Retinal pigment epithelial cell (primary cell): ENCODE results near the gene ECI2.

Source experiments
- DNase-seq: peaks from one replicate; pipeline ENCODE4 v3.0.0-alpha.2; 2010; ENCODE audit warnings: low read depth
- H3K4me3 ChIP-seq: 2 replicates; pipeline ENCODE4 v1.5.1; 2011; ENCODE audit warnings: mild to moderate bottlenecking, low read length, control low read depth, moderate library complexity
- TF ChIP-seq, protein P1 (sequence below): conservative IDR thresholded peaks from 2 replicates; pipeline ENCODE4 v1.5.1; 2011; ENCODE audit warnings: low read depth, low read length, control low read depth, inconsistent platforms

The ECI2 gene

DNA sequence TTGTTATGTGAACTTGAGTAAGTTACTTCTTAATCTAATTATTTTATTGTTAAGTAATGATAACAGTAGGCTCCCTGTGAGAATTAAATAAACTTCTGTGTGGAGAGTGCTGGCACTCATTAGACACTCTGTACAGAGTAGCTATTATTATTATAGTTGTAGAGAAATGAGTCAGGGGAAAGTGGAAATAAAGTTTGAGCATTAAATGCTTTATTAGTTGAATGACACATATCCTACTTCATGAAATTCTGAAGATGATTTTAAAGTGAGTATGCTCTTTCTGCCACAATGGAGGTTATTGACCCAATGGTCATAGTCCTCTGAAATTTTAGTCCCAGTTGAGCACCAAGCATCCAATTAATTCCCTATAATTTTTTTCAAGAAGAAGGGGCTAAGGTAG lies 5.9 kb downstream of the ECI2 start:
- no peak for DNase-seq
- H3K4me3 ChIP-seq, result no peak overlapping the region
- TF ChIP-seq, protein P1, sequence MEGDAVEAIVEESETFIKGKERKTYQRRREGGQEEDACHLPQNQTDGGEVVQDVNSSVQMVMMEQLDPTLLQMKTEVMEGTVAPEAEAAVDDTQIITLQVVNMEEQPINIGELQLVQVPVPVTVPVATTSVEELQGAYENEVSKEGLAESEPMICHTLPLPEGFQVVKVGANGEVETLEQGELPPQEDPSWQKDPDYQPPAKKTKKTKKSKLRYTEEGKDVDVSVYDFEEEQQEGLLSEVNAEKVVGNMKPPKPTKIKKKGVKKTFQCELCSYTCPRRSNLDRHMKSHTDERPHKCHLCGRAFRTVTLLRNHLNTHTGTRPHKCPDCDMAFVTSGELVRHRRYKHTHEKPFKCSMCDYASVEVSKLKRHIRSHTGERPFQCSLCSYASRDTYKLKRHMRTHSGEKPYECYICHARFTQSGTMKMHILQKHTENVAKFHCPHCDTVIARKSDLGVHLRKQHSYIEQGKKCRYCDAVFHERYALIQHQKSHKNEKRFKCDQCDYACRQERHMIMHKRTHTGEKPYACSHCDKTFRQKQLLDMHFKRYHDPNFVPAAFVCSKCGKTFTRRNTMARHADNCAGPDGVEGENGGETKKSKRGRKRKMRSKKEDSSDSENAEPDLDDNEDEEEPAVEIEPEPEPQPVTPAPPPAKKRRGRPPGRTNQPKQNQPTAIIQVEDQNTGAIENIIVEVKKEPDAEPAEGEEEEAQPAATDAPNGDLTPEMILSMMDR, result no peak

DNA sequence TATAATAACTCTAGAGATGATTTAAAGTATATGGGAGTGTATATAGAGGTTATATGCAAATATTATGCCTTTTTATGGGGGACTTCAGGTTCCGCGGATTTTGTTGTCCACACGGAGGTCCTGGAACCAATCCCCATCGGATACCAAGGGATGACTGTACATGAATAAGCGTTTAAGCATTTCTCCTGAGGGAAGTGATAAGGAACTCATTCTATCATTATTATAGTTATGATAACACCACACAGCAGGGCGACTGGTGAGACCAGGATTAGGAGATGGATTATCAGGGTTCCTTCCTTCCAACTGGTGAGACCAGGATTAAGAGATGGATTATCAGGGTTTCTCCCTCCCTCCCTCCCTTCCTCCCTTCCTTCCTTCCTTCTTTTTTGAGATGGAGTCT lies 6.6 kb downstream of the ECI2 start:
- TF ChIP-seq, protein P1, result no peak
- DNase-seq, result no peak
- H3K4me3 ChIP-seq, result no peak overlapping the region

DNA sequence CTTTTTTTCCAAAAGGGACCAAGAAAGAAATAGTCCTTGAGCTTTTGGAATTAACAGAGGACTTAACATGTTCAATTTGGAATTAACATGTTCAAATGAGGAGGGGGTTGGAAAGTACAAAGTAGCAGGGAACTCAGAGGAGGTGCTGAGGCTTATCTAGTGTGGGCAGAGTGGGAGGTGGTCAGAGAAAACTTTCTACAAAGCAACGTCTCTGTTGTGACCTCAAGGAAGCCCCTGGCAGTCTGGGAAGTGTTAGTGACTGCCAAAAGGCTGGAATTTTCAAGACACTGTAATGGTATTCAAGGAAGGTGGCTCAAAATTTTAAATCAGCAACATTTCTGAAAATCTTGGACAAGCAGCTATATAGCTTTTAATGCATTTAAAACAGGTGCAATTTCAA lies 7.3 kb downstream of the ECI2 start:
- TF ChIP-seq, protein P1, result no peak
- no peak for DNase-seq
- no peak overlapping the region for H3K4me3 ChIP-seq

DNA sequence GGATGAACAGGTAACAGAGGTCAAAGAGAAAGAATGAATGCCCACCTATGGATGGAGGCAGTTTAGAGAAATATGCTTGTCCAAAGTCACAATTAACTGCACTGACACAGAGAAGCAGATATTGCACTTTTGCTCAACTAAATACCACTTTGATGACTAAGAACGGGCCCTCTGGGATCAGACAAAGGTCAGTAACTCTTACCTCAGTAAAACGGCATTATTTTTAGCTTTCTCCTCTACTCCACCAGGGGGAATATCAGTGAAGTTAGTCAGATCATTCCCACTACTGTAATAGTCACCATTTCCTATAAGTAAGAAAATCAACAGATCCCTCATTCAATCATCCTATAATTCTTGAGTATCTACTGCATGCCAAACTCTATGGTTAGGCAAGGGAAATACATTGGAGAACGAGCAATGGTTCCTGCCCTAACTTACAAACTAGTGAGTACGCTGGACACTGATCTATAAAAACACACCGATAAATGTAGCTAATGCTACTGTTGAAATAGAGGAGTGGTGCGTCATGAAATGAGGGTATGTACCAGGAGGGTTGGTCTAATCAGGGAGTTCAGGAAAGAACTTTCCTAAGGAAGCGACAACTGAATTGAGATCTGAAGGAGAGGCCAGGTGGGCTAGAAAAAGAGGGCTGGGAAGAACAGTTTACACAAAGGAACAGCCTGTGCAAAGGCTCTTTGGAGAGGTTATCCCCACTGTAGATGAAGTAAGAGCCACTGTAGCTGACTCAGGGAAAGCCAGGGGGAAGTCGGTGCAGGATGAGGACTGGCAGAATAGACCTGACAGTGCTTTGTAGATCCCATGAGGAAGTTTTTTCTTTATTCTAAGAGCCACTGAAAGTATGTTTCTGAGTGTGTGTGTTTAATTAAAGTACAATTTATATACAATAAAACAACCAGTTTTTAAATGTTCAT lies 9.2 kb downstream of the ECI2 start:
- peak; percentile 74 for DNase-seq
- TF ChIP-seq, protein P1, result peak; percentile 56
- no peak overlapping the region for H3K4me3 ChIP-seq

DNA sequence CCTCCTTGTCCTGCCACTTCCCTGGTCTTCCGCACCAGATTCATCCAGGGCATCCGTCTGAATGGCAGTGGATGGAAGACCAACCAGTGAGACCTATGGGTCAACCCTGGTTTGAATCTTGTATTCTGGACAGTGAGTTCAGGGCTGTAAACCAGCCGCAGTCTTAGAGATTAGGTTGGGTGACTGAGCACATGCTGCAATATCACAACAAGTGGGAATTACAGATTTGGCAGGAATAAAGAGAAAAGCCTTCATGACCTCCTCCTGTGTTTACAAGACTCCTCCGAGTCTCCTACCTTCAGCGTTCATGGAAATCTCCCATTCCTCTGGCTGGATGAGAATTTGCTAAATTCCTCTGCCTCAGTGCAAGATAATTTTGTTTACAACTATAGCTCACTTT lies 9.9 kb downstream of the ECI2 start:
- TF ChIP-seq, protein P1, result no peak
- DNase-seq, result no peak

DNA sequence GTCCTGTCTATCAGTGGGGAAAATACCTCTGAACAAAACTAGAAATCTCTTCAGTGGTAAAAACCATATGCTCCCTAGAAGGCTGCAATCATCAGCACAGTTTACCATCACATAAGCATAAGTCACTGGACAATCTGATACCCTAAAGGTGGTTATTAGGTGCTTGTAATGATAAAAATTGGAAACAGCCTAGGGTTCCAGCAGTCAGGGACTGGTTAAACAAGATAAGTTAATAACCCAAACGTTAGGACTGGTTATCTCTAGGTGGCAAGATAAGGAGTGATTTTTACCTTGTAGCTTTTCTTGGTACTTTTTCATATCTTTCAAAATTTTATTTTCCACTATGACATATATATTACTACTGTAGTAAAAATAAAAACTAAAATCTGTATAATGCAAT lies 11.0 kb downstream of the ECI2 start:
- DNase-seq, result no peak
- no peak overlapping the region for H3K4me3 ChIP-seq
- TF ChIP-seq, protein P1, result no peak

More for the DNA sequence above, 9.9 kb downstream of the ECI2 start:
- H3K4me3 ChIP-seq, result no peak overlapping the region

DNA sequence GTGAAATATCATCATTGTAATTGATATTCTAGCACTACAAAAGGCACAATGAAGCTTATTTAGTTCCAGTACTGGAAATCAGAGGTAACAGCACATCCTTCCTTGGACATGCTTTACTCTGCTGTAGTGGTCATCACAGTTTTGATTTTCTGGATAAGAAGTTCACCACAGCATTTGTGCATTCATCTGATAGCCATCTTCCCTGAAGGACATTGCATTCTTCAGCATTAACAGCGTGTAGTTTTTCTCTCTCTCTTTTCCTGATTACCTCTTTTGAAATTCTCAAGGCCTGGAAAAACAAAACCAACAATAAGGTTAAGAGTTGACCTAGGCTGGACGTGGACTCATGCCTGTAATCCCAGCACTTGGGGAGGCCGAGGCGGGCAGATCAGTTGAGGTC lies 19.6 kb downstream of the ECI2 start:
- H3K4me3 ChIP-seq, result no peak overlapping the region
- TF ChIP-seq, protein P1, result no peak
- no peak for DNase-seq
